Spleen (tissue), 7 donors: ENCODE results near the gene AGBL1.

Experiments
- POLR2A ChIP-seq, 3 donors: fragments of 450-650 bp; IDR thresholded peaks; one replicate each; pipeline ENCODE4 v1.5.1; 2017; ENCODE audit warnings: antibody characterized with exemption in 3 of 3, mild to moderate bottlenecking in 1 of 3
- POLR2AphosphoS5 ChIP-seq, 3 donors: sonication (generic); formaldehyde crosslinking; IDR thresholded peaks; one replicate each; pipeline ENCODE4 v1.5.1; 2017; ENCODE audit warnings: antibody characterized with exemption in 3 of 3
- TF ChIP-seq, protein P1 (sequence below), 11 experiments: fragments of 200-600 bp in 7 of 11; fragments of 450-650 bp in 4 of 11; sonication (generic) in 4 of 11; IDR thresholded peaks in 8 of 11; conservative IDR thresholded peaks in 3 of 11; 1 replicate in 7 of 11; 2 replicates in 4 of 11; pipeline versions ENCODE4 v1.4.0 to v1.8.0; 2016 to 2021; ENCODE audit warnings: antibody characterized with exemption in 11 of 11, inconsistent platforms in 4 of 11, mild to moderate bottlenecking in 1 of 11
- donor health status: DM: no; HTN: no; CAD: no; lungs with moderate emphysema.
- donor health status: DM: no; HTN: no; CAD: no.
- donor health status: DM: no; HTN: no; CAD: no.

- TF ChIP-seq, protein P1, sequence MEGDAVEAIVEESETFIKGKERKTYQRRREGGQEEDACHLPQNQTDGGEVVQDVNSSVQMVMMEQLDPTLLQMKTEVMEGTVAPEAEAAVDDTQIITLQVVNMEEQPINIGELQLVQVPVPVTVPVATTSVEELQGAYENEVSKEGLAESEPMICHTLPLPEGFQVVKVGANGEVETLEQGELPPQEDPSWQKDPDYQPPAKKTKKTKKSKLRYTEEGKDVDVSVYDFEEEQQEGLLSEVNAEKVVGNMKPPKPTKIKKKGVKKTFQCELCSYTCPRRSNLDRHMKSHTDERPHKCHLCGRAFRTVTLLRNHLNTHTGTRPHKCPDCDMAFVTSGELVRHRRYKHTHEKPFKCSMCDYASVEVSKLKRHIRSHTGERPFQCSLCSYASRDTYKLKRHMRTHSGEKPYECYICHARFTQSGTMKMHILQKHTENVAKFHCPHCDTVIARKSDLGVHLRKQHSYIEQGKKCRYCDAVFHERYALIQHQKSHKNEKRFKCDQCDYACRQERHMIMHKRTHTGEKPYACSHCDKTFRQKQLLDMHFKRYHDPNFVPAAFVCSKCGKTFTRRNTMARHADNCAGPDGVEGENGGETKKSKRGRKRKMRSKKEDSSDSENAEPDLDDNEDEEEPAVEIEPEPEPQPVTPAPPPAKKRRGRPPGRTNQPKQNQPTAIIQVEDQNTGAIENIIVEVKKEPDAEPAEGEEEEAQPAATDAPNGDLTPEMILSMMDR (IDR thresholded peaks at IDR 0.05 in 8 of 11, conservative IDR thresholded peaks at IDR 0.05 in 3 of 11), result no peak
- TF ChIP-seq POLR2A (IDR thresholded peaks at IDR 0.05) (no peak), POLR2AphosphoS5 (IDR thresholded peaks at IDR 0.05) (no peak)
Observed at GRCh38 chr15:86445579-86446252, 366.0 kb downstream of the AGBL1 start.
